ENCODE measurements around the gene LYSET.
"Not testable (repeated sequence)": the region's sequence is repeated elsewhere in the genome, so short reads cannot be mapped to it uniquely, and the experiment has no call there.

The LYSET gene

GRCh38 chr14:93184391-93185348, at the start of gene LYSET, which contains the start of gene MOAP1:
Gene LYSET, plus strand, starts transcription at chr14:93185317. Its CDS starts 89 bp downstream, at chr14:93185406.
Gene MOAP1, minus strand, starts transcription at chr14:93184897. Its CDS starts 655 bp downstream, at chr14:93184242.
- no peak for FAIRE-seq

- FAIRE-seq = no peak
These were observed 49.7 kb upstream of the LYSET start for GRCh38 chr14:93135399-93135798.

- no peak for FAIRE-seq
These were observed 49.1 kb upstream of the LYSET start for GRCh38 chr14:93136009-93136408.

- not testable (repeated sequence) for FAIRE-seq
These were observed 48.6 kb upstream of the LYSET start for GRCh38 chr14:93136508-93136907.

- no peak for FAIRE-seq
These were observed 47.3 kb upstream of the LYSET start for GRCh38 chr14:93137864-93138263.

GRCh38 chr14:93142854-93143652, 42.1 kb upstream of the LYSET start:
- no peak for FAIRE-seq

- no peak for FAIRE-seq
These were observed 39.0 kb upstream of the LYSET start for GRCh38 chr14:93146119-93146518.

- FAIRE-seq = no peak
These were observed 36.1 kb upstream of the LYSET start for GRCh38 chr14:93148979-93149378.

GRCh38 chr14:93150227-93151208, 34.6 kb upstream of the LYSET start:
- no peak for FAIRE-seq

GRCh38 chr14:93153121-93153520, 32.0 kb upstream of the LYSET start:
- no peak for FAIRE-seq

GRCh38 chr14:93155667-93156066, 29.4 kb upstream of the LYSET start:
- FAIRE-seq = no peak

- no peak for FAIRE-seq
These were observed 28.3 kb upstream of the LYSET start for GRCh38 chr14:93156693-93157369.

- FAIRE-seq = not testable (repeated sequence)
These were observed 26.8 kb upstream of the LYSET start for GRCh38 chr14:93158349-93158748.

- not testable (repeated sequence) for FAIRE-seq
These were observed 25.3 kb upstream of the LYSET start for GRCh38 chr14:93159625-93160352.

- FAIRE-seq = no peak
These were observed 24.7 kb upstream of the LYSET start for GRCh38 chr14:93160353-93160801.

GRCh38 chr14:93161411-93161940, 23.6 kb upstream of the LYSET start:
- FAIRE-seq = no peak

GRCh38 chr14:93163564-93163963, 21.6 kb upstream of the LYSET start:
- no peak for FAIRE-seq

- not testable (repeated sequence) for FAIRE-seq
These were observed 19.5 kb upstream of the LYSET start for GRCh38 chr14:93165271-93166265.

GRCh38 chr14:93168610-93169009, 16.5 kb upstream of the LYSET start:
- FAIRE-seq = not testable (repeated sequence)

Data from A204.1 (cell line).